ENCODE data around the gene TSPAN12. TPM values are rescaled to one million over a fixed set of nuclear protein-coding genes. Genes with fewer than 3 reads are reported as not detected.
"Not testable (repeated sequence)": the region's sequence is repeated elsewhere in the genome, so short reads cannot be mapped to it uniquely, and the experiment has no call there.

The TSPAN12 gene
- total RNA-seq, 1 experiment from 2014 or later = 8.7 TPM

- no peak overlapping the region for H3K27ac ChIP-seq (ENCODE audit: insufficient read length, low read depth, low read length)
- no peaks in the 10 kb centered on the region for H3K4me1 Mint-ChIP-seq
- no peaks in the 10 kb centered on the region for H4K20me1 ChIP-seq (ENCODE audit: control insufficient read depth, insufficient read depth, insufficient read length)
- H3K4ac ChIP-seq (ENCODE audit: low read depth, low read length) = no peak overlapping the region
- H4K5ac ChIP-seq (ENCODE audit: insufficient read length, low read depth, low read length) = no peak overlapping the region
- H3K27ac Mint-ChIP-seq = no peak overlapping the region
- no peak overlapping the region for H2BK20ac ChIP-seq (ENCODE audit: low read depth, low read length, poor library complexity, severe bottlenecking)
- H3T11ph ChIP-seq (ENCODE audit: low read length) = no peak overlapping the region
- H3K4me1 ChIP-seq (ENCODE audit: insufficient read depth, low read length) = no peaks in the 10 kb centered on the region
- no peak for TF ChIP-seq CTCF (conservative IDR thresholded peaks at IDR 0.05)
- H3K36me3 Mint-ChIP-seq (ENCODE audit: insufficient read depth in 1 of 3, low read depth in 3 of 3) = peaks cover 18 to 49% (median 27%) of the 10 kb centered on the region in 3 experiments
- no peaks in the 10 kb centered on the region for H3K23me2 ChIP-seq (ENCODE audit: insufficient read length, low read depth, low read length, poor library complexity, severe bottlenecking)
- H2BK120ac ChIP-seq (ENCODE audit: low read depth, low read length, poor library complexity, severe bottlenecking) = no peak overlapping the region
- peaks cover 22% of the 10 kb centered on the region for H3K9me3 ChIP-seq (ENCODE audit: control insufficient read depth, low read depth, low read length)
- H2AK5ac ChIP-seq (ENCODE audit: insufficient read length, low read length) = no peak overlapping the region
- H3K27me3 ChIP-seq (ENCODE audit: insufficient read depth, low read length) = no peaks in the 10 kb centered on the region
- H3K4me3 Mint-ChIP-seq = no peak overlapping the region
- no peak overlapping the region for H3K14ac ChIP-seq (ENCODE audit: insufficient read depth, low read length)
- no peak for DNase-seq
- H2BK15ac ChIP-seq (ENCODE audit: low read depth, low read length) = no peak overlapping the region
- H2AFZ ChIP-seq (ENCODE audit: low read length) = no peak overlapping the region
- no peaks in the 10 kb centered on the region for H3K27me3 Mint-ChIP-seq (ENCODE audit: low read depth)
- H4K8ac ChIP-seq (replicated peaks; ENCODE audit: insufficient read length, low read depth, low read length) = no peak overlapping the region
- no peaks in the 10 kb centered on the region for H3K79me2 ChIP-seq (ENCODE audit: insufficient read depth, low read length)
- WGBS (ENCODE audit: extremely low coverage, insufficient read length, low lambda C conversion rate) = no CpG with 5 or more reads among the region's 4 CpGs
- H3K23ac ChIP-seq (ENCODE audit: insufficient read length, low read depth, low read length) = no peak overlapping the region
- no peak overlapping the region for H4K91ac ChIP-seq (ENCODE audit: insufficient read length, low read depth, low read length)
- no peak overlapping the region for H2BK5ac ChIP-seq (ENCODE audit: insufficient read length, low read length)
- no peak overlapping the region for H3K18ac ChIP-seq (ENCODE audit: insufficient read length, low read depth, low read length)
- no peak overlapping the region for H3K9ac ChIP-seq (ENCODE audit: extremely low read depth, insufficient read length, low read length)
- H3K9me3 Mint-ChIP-seq = peaks cover 50 to 59% of the 10 kb centered on the region in 2 experiments
- H3K56ac ChIP-seq (ENCODE audit: insufficient read length, low read depth, low read length) = no peak overlapping the region
- no peaks in the 10 kb centered on the region for H3K79me1 ChIP-seq (ENCODE audit: insufficient read depth, low read depth, low read length, poor library complexity, severe bottlenecking)
- H3K4me2 ChIP-seq (ENCODE audit: insufficient read depth, insufficient read length, low read length) = no peak overlapping the region
- no peak overlapping the region for H2BK12ac ChIP-seq (ENCODE audit: insufficient read length, low read depth, low read length)
Measured at GRCh38 chr7:120898715-120899499, 41.0 kb upstream of the TSPAN12 start.

DNA sequence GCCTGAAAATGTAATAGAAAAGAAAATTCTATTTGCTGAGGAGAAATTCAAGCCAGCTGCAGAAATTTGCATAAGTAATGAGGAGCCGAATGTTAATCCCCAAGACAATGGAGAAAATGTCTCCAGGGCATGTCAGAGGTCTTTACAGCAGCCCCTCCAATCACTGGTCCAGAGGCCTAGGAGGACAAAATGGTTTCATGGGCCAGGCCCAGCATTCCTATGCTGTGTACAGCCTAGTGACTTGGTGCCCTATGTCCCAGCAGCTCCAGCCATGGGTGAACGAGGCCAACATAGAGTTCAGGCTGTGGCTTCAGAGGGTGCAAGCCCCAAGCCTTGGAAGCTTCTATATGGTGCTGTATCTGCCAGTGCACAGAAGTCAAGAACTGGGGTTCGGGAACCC is 37.3 kb upstream of the TSPAN12 start:
- H3K4me1 Mint-ChIP-seq; H4K91ac ChIP-seq (ENCODE audit: insufficient read length, low read depth, low read length); H3K4me1 ChIP-seq (ENCODE audit: insufficient read depth, low read length); H2BK5ac ChIP-seq (ENCODE audit: insufficient read length, low read length); H3K18ac ChIP-seq (ENCODE audit: insufficient read length, low read depth, low read length); H2AFZ ChIP-seq (ENCODE audit: low read length); H3K27ac ChIP-seq (ENCODE audit: insufficient read length, low read depth, low read length); H3K27ac Mint-ChIP-seq; H3K4me3 Mint-ChIP-seq; H3K23ac ChIP-seq (ENCODE audit: insufficient read length, low read depth, low read length); H4K8ac ChIP-seq (replicated peaks; ENCODE audit: insufficient read length, low read depth, low read length); H3K9ac ChIP-seq (ENCODE audit: extremely low read depth, insufficient read length, low read length); H2BK15ac ChIP-seq (ENCODE audit: low read depth, low read length); H3K56ac ChIP-seq (ENCODE audit: insufficient read length, low read depth, low read length); H3K14ac ChIP-seq (ENCODE audit: insufficient read depth, low read length); H3K4ac ChIP-seq (ENCODE audit: low read depth, low read length); H3T11ph ChIP-seq (ENCODE audit: low read length); H2BK20ac ChIP-seq (ENCODE audit: low read depth, low read length, poor library complexity, severe bottlenecking); H3K27me3 ChIP-seq (ENCODE audit: insufficient read depth, low read length); H3K4me2 ChIP-seq (ENCODE audit: insufficient read depth, insufficient read length, low read length); H3K79me2 ChIP-seq (ENCODE audit: insufficient read depth, low read length); DNase-seq; H3K79me1 ChIP-seq (ENCODE audit: insufficient read depth, low read depth, low read length, poor library complexity, severe bottlenecking); H4K5ac ChIP-seq (ENCODE audit: insufficient read length, low read depth, low read length); H3K27me3 Mint-ChIP-seq (ENCODE audit: low read depth); H2AK5ac ChIP-seq (ENCODE audit: insufficient read length, low read length); H2BK12ac ChIP-seq (ENCODE audit: insufficient read length, low read depth, low read length); H4K20me1 ChIP-seq (ENCODE audit: control insufficient read depth, insufficient read depth, insufficient read length); H2BK120ac ChIP-seq (ENCODE audit: low read depth, low read length, poor library complexity, severe bottlenecking); H3K23me2 ChIP-seq (ENCODE audit: insufficient read length, low read depth, low read length, poor library complexity, severe bottlenecking): not testable (repeated sequence)
- H3K36me3 Mint-ChIP-seq (ENCODE audit: insufficient read depth in 1 of 3, low read depth in 3 of 3) = peaks cover 19 to 60% (median 43%) of the 10 kb centered on the region in 3 experiments
- H3K9me3 Mint-ChIP-seq = peaks cover 51 to 63% of the 10 kb centered on the region in 2 experiments
- H3K9me3 ChIP-seq (ENCODE audit: control insufficient read depth, low read depth, low read length) = peaks cover 19% of the 10 kb centered on the region
- no CpG with 5 or more reads among the region's 3 CpGs for WGBS (ENCODE audit: extremely low coverage, insufficient read length, low lambda C conversion rate)
